ENCODE results near the gene B4GAT1. TPM values are rescaled to one million over a fixed set of nuclear protein-coding genes. Genes with fewer than 3 reads are reported as not detected.

B4GAT1 gene
- total RNA-seq, 1 experiment from 2014 or later: 6.7 TPM

DNA sequence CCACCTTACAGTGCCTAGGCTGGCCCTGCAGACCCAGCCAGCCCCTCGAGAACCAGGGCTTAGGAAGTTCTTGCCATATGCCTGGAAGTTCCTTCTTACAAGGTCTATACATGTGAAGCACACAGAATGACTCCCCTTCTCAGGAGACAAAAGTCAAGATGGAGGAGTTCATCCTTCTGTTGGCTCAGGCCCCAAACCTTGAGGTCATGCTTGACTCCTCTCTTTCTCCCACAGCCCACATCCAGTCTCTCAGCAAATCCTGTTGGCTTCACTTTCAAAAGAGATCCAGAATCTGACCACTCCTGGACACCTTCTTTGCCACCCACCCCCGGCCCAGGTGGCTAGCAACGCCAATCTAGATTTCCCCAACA is 28.8 kb downstream of the B4GAT1 start:
- Histone ChIP-seq H3K4me1 (ENCODE audit: control insufficient read depth in 1 of 2, insufficient read depth in 2 of 2, low read length in 2 of 2) (peaks cover 4 to 5% of the 10 kb centered on the region in 2 experiments; a peak in 3 of 4 replicates), H3K9ac (ENCODE audit: low read length) (no peak overlapping the region), H3K79me2 (ENCODE audit: insufficient read depth, low read length) (no peaks in the 10 kb centered on the region), H3K4me3 (replicated peaks in 1 of 2; ENCODE audit: low read depth in 1 of 2, low read length in 2 of 2) (no peak overlapping the region), H3K36me3 (ENCODE audit: control insufficient read depth in 1 of 2, insufficient read depth in 2 of 2, low read length in 2 of 2) (no peaks in the 10 kb centered on the region), H2AFZ (ENCODE audit: low read depth, low read length, poor library complexity, severe bottlenecking) (no peak overlapping the region), H3K27me3 (ENCODE audit: insufficient read depth, low read length) (no peaks in the 10 kb centered on the region), H4K20me1 (ENCODE audit: insufficient read depth) (no peaks in the 10 kb centered on the region), H3K27ac (ENCODE audit: low read depth, low read length) (no peak overlapping the region), H3K9me3 (ENCODE audit: control insufficient read depth in 1 of 2, insufficient read depth in 1 of 2, low read depth in 1 of 2, low read length in 2 of 2) (no peaks in the 10 kb centered on the region), H3K9me2 (ENCODE audit: insufficient read depth) (no peaks in the 10 kb centered on the region), H3K4me2 (ENCODE audit: low read length) (no peak overlapping the region)
- TF ChIP-seq JUND (IDR thresholded peaks at IDR 0.05) (no peak), EZH2 (IDR thresholded peaks at IDR 0.05) (no peak), POLR2AphosphoS5 (IDR thresholded peaks at IDR 0.05; ENCODE audit: low read depth, low read length) (no peak), SRF (IDR thresholded peaks at IDR 0.05; ENCODE audit: low read depth) (no peak), ZBTB33 (IDR thresholded peaks at IDR 0.05; ENCODE audit: extremely low read depth, insufficient replicate concordance, low read length) (no peak), RAD21 (IDR thresholded peaks at IDR 0.05; ENCODE audit: low read depth) (no peak), TCF7L2 (IDR thresholded peaks at IDR 0.05; ENCODE audit: borderline replicate concordance, extremely low read depth, insufficient read depth, insufficient read length) (no peak), ZNF274 (IDR thresholded peaks at IDR 0.05; ENCODE audit: low read depth, low read length) (no peak), CBX3 (IDR thresholded peaks at IDR 0.05; ENCODE audit: low read depth) (no peak), MAX (IDR thresholded peaks at IDR 0.05) (no peak), ELF1 (IDR thresholded peaks at IDR 0.05; ENCODE audit: borderline replicate concordance, low read depth) (no peak), EGR1 (IDR thresholded peaks at IDR 0.05; ENCODE audit: low read depth) (no peak), YY1 (IDR thresholded peaks at IDR 0.05; ENCODE audit: extremely low read depth, insufficient replicate concordance, low read depth, low read length) (no peak), SP1 (IDR thresholded peaks at IDR 0.05; ENCODE audit: low read depth) (no peak), SIN3A (IDR thresholded peaks at IDR 0.05; ENCODE audit: low read depth) (no peak)
- TF ChIP-seq, protein P1, sequence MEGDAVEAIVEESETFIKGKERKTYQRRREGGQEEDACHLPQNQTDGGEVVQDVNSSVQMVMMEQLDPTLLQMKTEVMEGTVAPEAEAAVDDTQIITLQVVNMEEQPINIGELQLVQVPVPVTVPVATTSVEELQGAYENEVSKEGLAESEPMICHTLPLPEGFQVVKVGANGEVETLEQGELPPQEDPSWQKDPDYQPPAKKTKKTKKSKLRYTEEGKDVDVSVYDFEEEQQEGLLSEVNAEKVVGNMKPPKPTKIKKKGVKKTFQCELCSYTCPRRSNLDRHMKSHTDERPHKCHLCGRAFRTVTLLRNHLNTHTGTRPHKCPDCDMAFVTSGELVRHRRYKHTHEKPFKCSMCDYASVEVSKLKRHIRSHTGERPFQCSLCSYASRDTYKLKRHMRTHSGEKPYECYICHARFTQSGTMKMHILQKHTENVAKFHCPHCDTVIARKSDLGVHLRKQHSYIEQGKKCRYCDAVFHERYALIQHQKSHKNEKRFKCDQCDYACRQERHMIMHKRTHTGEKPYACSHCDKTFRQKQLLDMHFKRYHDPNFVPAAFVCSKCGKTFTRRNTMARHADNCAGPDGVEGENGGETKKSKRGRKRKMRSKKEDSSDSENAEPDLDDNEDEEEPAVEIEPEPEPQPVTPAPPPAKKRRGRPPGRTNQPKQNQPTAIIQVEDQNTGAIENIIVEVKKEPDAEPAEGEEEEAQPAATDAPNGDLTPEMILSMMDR (IDR thresholded peaks at IDR 0.05 in 2 of 3, conservative IDR thresholded peaks at IDR 0.05 in 1 of 3; ENCODE audit: borderline replicate concordance in 1 of 3, insufficient read depth in 1 of 3, low read depth in 2 of 3, low read length in 2 of 3): no peak
- TF ChIP-seq, protein P2, sequence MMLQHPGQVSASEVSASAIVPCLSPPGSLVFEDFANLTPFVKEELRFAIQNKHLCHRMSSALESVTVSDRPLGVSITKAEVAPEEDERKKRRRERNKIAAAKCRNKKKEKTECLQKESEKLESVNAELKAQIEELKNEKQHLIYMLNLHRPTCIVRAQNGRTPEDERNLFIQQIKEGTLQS (IDR thresholded peaks at IDR 0.05): no peak
- DNase-seq (ENCODE audit: low read depth, low spot score) (no peak), ATAC-seq (no peak)
- RAD21 ChIA-PET (ENCODE audit: low non-redundant PET in 1 of 2, low total read pairs in 2 of 2, uncharacterized antibody in 2 of 2, unreplicated experiment in 2 of 2): no interaction called here
- POLR2A ChIA-PET: no interaction called here
- CTCF ChIA-PET: no interaction called here
- BruUV-seq (replicated peaks): no TSS peak
- intact Hi-C loops (cut with micrococcal nuclease): no loop called here
